ENCODE results near the gene RNF220.

Gene RNF220

DNA sequence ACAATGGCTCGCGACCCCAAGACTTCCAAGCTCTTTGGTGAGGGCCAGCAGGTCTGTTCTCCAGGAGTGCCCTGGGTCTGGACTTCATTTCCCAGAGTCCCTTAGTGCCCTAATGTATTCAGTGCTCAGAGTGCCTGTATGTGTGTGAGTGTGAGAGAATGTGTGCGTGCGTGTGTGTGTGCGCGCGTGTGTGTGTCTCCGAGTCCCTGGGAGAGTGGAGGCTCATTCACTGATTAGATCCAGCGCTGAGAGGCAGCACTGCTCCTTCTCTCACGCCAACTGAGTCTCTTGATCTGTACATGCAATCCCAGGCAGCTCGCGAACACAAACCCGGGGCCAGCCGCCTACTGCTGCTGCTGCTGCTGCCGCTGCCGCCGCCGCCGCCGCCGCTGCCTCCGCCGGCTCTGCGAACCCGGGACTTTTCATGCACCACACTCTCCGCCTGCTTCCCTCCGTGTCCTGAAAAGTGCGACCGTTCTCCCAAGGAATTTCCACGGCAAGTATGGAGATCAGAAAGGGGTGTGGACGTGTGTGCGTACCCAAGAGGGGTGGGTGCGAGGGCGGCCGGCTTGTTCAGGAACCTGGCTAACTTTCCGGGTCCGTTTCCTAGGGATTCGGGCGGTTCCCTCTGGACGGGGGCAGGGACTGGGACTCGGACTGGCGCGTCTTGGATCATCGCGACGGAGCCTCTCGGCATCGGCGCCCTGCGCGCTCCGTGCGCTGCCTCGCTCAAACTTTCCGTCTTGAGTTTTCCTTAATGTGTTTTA is at the start of gene RNF220:
TSS of gene RNF220 (plus strand) at position 225 of the 767 bp plus-strand sequence.
- TF ChIP-seq ARNTL (CRISPR knock-in tag; IDR thresholded peaks at IDR 0.05; ENCODE audit: borderline replicate concordance, low read depth) (no peak), ESRRG (CRISPR knock-in tag; IDR thresholded peaks at IDR 0.05) (no peak), GLIS3 (CRISPR knock-in tag; IDR thresholded peaks at IDR 0.05) (no peak), ZFP30 (CRISPR knock-in tag; IDR thresholded peaks at IDR 0.05) (no peak), CSDC2 (CRISPR knock-in tag; IDR thresholded peaks at IDR 0.05) (no peak)
- TF ChIP-seq, protein P1, sequence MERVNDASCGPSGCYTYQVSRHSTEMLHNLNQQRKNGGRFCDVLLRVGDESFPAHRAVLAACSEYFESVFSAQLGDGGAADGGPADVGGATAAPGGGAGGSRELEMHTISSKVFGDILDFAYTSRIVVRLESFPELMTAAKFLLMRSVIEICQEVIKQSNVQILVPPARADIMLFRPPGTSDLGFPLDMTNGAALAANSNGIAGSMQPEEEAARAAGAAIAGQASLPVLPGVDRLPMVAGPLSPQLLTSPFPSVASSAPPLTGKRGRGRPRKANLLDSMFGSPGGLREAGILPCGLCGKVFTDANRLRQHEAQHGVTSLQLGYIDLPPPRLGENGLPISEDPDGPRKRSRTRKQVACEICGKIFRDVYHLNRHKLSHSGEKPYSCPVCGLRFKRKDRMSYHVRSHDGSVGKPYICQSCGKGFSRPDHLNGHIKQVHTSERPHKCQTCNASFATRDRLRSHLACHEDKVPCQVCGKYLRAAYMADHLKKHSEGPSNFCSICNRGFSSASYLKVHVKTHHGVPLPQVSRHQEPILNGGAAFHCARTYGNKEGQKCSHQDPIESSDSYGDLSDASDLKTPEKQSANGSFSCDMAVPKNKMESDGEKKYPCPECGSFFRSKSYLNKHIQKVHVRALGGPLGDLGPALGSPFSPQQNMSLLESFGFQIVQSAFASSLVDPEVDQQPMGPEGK (CRISPR knock-in tag; IDR thresholded peaks at IDR 0.05; ENCODE audit: borderline replicate concordance) = no peak
- peak; percentile 79 for ATAC-seq

DNA sequence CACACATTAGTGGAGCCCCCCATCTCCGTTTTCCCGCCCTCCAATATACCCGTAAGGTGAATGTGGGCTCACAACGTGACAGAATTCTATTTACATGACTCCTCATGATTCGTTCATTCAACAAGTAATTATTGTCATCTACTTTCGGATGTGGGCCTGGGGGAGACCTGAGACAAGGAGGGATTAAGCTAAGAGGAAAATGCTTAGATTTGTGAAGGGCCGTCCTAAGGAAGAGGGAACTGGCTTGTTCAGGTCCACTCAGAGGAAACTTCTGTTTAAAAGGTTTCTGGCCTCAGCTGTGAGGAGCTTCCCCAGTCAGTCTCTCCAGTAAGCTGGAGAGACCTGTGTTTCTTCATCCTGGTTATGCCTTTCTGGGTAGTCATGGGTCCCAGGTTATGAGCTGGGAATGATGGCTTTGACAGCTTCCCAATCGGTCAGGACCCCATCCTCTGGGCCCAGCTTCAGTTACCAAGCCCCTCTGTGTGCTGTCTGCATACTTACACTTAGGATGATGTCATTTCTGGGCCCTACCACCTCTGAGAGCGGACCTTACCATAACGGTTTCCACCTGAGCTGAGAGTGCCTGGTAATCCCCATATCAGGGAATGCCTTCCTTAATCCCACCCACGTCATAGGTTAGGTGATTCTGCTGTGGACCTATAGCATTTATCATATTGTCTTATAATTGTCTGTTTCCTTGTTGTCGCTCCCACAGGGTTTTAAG is 49.3 kb upstream of the RNF220 start:
- ATAC-seq = peak; percentile 5; the same call in 2 of the 3 replicates

DNA sequence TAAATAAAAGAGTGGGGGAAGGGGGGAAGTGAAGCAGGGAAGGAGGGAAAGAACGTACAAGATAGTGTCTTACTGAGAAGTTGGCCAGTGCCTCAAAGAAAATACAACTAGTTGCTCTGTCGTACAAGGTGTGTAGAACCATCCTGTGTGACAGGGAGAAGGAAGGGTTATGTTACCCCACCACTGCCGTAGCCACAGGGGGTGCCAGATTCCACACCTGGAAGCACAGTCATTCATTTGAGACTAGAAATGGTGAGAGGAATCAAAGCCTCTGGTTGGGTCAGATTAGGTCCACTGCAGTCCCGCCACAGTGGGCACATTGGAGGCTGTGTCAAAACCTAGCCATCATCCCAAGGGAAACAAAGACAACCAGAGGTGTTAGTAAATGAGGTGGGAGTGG is 47.3 kb upstream of the RNF220 start:
- ATAC-seq = no peak
- TF ChIP-seq BACH2 (CRISPR knock-in tag; IDR thresholded peaks at IDR 0.05; ENCODE audit: borderline replicate concordance) (no peak), CSRNP3 (CRISPR knock-in tag; IDR thresholded peaks at IDR 0.05) (no peak), GLIS3 (CRISPR knock-in tag; IDR thresholded peaks at IDR 0.05) (no peak), PPARA (CRISPR knock-in tag; IDR thresholded peaks at IDR 0.05; ENCODE audit: borderline replicate concordance) (no peak), TOX (CRISPR knock-in tag; IDR thresholded peaks at IDR 0.05; ENCODE audit: borderline replicate concordance) (no peak), ZFP3 (CRISPR knock-in tag; IDR thresholded peaks at IDR 0.05) (no peak), TSHZ2 (CRISPR knock-in tag; IDR thresholded peaks at IDR 0.05) (no peak), TCF4 (CRISPR knock-in tag; IDR thresholded peaks at IDR 0.05; ENCODE audit: borderline replicate concordance) (no peak), ESRRG (CRISPR knock-in tag; IDR thresholded peaks at IDR 0.05) (no peak), SNAI2 (CRISPR knock-in tag; IDR thresholded peaks at IDR 0.05) (no peak)
- TF ChIP-seq, protein P1 (CRISPR knock-in tag; IDR thresholded peaks at IDR 0.05; ENCODE audit: borderline replicate concordance) = no peak

More for the DNA sequence above, 49.3 kb upstream of the RNF220 start:
- no peak for TF ChIP-seq PPARA (CRISPR knock-in tag; IDR thresholded peaks at IDR 0.05; ENCODE audit: borderline replicate concordance)
- TF ChIP-seq BACH2 (CRISPR knock-in tag; IDR thresholded peaks at IDR 0.05; ENCODE audit: borderline replicate concordance) = no peak
- TF ChIP-seq, protein P2, sequence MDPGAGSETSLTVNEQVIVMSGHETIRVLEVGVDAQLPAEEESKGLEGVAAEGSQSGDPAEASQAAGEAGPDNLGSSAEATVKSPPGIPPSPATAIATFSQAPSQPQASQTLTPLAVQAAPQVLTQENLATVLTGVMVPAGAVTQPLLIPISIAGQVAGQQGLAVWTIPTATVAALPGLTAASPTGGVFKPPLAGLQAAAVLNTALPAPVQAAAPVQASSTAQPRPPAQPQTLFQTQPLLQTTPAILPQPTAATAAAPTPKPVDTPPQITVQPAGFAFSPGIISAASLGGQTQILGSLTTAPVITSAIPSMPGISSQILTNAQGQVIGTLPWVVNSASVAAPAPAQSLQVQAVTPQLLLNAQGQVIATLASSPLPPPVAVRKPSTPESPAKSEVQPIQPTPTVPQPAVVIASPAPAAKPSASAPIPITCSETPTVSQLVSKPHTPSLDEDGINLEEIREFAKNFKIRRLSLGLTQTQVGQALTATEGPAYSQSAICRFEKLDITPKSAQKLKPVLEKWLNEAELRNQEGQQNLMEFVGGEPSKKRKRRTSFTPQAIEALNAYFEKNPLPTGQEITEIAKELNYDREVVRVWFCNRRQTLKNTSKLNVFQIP (CRISPR knock-in tag; IDR thresholded peaks at IDR 0.05; ENCODE audit: borderline replicate concordance, low read depth) = no peak
- TF ChIP-seq OSR1 (CRISPR knock-in tag; IDR thresholded peaks at IDR 0.05) = no peak

All from SK-N-SH treated with all-trans-retinoic acid at 6 μM for 48 hours (cell line).